Skeletal muscle satellite cell (primary cell): ENCODE data around the gene PSMC5. TPM values are rescaled to one million over a fixed set of nuclear protein-coding genes. Genes with fewer than 3 reads are reported as not detected.
A peak's percentile ranks its signal among the peaks of the same experiment; 100 is the strongest.
"Not testable (repeated sequence)": the region's sequence is repeated elsewhere in the genome, so short reads cannot be mapped to it uniquely, and the experiment has no call there.

Experiments used
- H3K27me3 ChIP-seq: 2 replicates; pipeline ENCODE4 v1.7.0; 2013; ENCODE audit warnings: low read length; ENCODE audit not compliant: control insufficient read depth, insufficient read depth
- H3K36me3 ChIP-seq: 2 replicates; pipeline ENCODE4 v1.7.0; 2013; ENCODE audit warnings: mild to moderate bottlenecking, control low read depth, low read length; ENCODE audit not compliant: insufficient read depth
- H3K4me1 ChIP-seq: 2 replicates; pipeline ENCODE4 v1.7.0; 2013; ENCODE audit warnings: low read length; ENCODE audit not compliant: control insufficient read depth, insufficient read depth
- H3K4me2 ChIP-seq: 2 replicates; pipeline ENCODE4 v1.7.0; 2013; ENCODE audit warnings: mild to moderate bottlenecking, low read length
- H3K4me3 ChIP-seq: 2 replicates; pipeline ENCODE4 v1.7.0; 2013; ENCODE audit warnings: low read length
- H3K9ac ChIP-seq: 2 replicates; pipeline ENCODE4 v1.7.0; 2013; ENCODE audit warnings: mild to moderate bottlenecking, low read depth, low read length, moderate library complexity
- H3K9me3 ChIP-seq: replicated peaks from 2 replicates; pipeline ENCODE4 v1.7.0; 2013; ENCODE audit warnings: mild to moderate bottlenecking, control low read depth, low read length
- total RNA-seq: library from RNA; depleted of rRNA; stranded (reverse); fragments of >200 nt; gene quantifications from 2 replicates; pipeline ENCODE4 v1.2.3, GENCODE V29; 2012; rRNA removed

Gene PSMC5
- 50.9 and 51.2 TPM in 2 replicates for total RNA-seq

DNA sequence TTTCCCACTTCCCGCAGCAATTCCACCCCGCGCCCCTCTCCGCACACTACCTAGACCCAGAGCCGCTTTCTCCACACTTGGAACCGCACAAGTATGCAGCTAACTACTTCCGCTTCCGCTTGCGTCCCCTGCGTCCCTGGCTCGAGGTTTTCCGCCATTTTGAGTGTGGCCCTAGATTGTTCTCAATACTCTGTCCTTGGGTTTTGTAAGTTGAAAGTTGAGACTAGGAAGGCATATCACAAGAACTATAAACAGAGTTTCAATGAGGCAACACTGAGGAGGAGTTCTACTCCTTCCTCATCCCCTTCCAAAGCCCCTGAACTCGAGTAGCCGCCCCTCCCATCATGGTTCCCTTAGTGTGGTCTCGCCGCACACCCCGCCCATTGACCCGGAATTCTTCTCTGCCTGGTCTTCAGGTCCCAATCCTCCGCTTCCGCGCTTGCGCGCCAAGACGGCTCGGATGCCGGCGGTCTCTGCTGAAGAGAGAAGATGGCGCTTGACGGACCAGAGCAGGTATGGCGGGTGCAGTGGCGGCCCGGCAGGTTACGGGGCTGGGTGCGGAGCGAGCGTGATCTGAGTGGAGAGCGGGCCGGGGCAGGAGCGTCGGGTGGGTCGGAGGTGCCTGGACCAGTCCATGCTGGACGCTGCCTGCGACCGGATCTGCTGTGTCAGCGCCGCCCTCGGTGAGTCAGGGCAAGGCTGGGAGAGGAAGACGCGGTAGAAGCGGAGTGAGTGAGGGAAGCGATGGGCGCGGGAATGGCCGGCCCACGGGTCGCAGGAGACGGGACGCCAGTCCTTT lies at the start of gene PSMC5, which contains the start of gene FTSJ3:
Gene PSMC5, plus strand, starts transcription at position 430 of the 799 bp plus-strand sequence. Its CDS starts 60 bp downstream, at position 490.
Gene FTSJ3, minus strand, starts transcription at position 662 of the 799 bp plus-strand sequence. CDS start 761 bp downstream, outside the sequence.
- H3K4me3 ChIP-seq = peak within 1 kb of the TSS; percentile 89
- H3K4me1 ChIP-seq = peaks cover 25% of the 10 kb centered on the region
- no peaks in the 10 kb centered on the region for H3K9me3 ChIP-seq
- H3K27me3 ChIP-seq = no peaks in the 10 kb centered on the region
- H3K9ac ChIP-seq = peak within 1 kb of the TSS; percentile 92
- peaks cover 70% of the 10 kb centered on the region for H3K36me3 ChIP-seq
- peak within 1 kb of the TSS; percentile 89 for H3K4me2 ChIP-seq

DNA sequence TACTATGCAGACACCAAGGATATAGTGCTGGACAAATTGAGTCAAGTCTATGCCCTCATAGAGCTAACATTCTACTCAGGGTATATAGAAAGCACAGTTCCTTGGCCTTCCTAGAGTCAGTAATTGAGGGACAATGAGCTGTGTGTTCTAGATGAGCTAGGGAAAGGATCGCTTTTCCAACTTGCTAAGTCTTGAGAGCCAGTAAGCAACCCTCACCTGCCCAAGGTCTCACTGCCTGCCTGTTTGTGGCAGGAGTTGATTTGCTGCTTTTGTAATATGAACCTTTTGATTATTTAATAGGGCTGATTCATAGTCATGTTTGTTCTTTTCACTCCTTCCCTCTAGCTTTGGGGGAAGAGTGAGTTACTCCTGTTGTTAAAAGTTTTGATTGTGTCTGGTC lies 46.7 kb upstream of the PSMC5 start:
- Histone ChIP-seq H3K9me3 (no peaks in the 10 kb centered on the region), H3K36me3 (peaks cover 26% of the 10 kb centered on the region)

DNA sequence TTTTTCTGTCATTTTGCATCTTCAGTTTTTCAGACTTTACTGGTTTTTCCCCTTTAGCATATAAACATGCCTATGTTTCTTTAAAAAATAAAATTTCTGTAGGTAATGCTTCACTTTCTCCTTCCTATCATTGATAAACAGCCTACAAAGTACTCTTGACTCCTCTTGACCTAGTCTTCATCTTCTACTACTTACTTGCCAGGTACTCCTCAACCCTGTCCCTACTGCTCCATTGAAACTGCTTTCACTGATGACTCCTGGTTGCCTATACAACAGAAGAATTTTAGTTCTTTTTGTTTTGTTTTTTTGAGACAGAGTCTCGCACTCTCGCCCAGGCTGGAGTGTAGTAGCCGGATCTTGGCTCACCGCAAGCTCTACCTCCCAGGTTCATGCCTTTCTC lies 46.3 kb upstream of the PSMC5 start:
- no peaks in the 10 kb centered on the region for H3K27me3 ChIP-seq
- no peak overlapping the region for H3K9ac ChIP-seq
- H3K4me2 ChIP-seq = peak overlapping the region; percentile 61
- H3K4me1 ChIP-seq = peaks cover 38% of the 10 kb centered on the region
- no peak overlapping the region for H3K4me3 ChIP-seq
- H3K36me3 ChIP-seq = peaks cover 26% of the 10 kb centered on the region
- H3K9me3 ChIP-seq = no peaks in the 10 kb centered on the region

More for the DNA sequence above, 46.7 kb upstream of the PSMC5 start:
- Histone ChIP-seq H3K4me1 (peaks cover 39% of the 10 kb centered on the region), H3K4me3 (no peak overlapping the region), H3K4me2 (peak overlapping the region; percentile 61), H3K9ac (no peak overlapping the region), H3K27me3 (no peaks in the 10 kb centered on the region)

DNA sequence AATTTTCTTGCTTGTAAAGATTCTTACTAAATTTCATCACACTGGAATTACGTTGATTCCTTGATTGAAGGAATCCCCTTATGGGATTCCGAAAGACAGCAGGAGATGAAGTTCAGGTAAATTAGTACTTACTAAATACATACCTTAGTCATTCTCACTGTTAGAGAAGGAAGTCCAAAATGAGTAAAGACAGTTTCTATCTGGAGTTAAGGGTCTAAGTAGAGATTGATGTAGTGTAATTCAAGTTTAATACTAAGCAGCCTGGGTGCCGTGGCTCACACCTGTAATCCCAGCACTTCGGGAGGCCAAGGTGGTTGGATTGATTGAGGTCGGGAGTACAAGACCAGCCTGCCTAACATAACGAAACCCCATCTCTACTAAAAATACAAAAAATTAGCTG lies 43.7 kb upstream of the PSMC5 start:
- peaks cover 30% of the 10 kb centered on the region for H3K36me3 ChIP-seq
- H3K9ac ChIP-seq = no peak overlapping the region
- no peak overlapping the region for H3K4me2 ChIP-seq
- no peaks in the 10 kb centered on the region for H3K9me3 ChIP-seq
- H3K27me3 ChIP-seq = no peaks in the 10 kb centered on the region
- peaks cover 38% of the 10 kb centered on the region for H3K4me1 ChIP-seq
- no peak overlapping the region for H3K4me3 ChIP-seq

DNA sequence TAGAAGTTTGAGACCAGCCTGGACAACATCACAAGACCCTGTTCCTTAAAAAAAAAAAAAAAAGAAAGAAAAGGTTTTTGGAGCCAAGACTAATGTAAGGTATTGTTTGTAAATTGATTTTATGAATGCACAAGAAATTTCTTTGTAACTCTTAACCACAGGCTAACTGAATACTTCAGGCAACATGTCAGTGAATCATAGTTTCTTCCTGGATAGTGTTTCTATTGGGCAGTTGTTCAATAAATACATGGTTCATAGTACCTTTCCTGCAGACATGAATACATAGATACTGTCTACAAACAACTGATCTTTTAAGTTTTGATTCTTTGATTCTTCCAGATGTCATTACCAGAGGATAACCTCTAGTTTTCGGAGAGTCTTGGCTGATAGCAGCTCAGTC lies 41.7 kb upstream of the PSMC5 start:
- Histone ChIP-seq H3K27me3 (no peaks in the 10 kb centered on the region), H3K4me1 (peaks cover 33% of the 10 kb centered on the region), H3K9me3 (no peaks in the 10 kb centered on the region), H3K4me2 (peak overlapping the region; percentile 20), H3K4me3 (no peak overlapping the region), H3K9ac (no peak overlapping the region), H3K36me3 (peaks cover 29% of the 10 kb centered on the region)

DNA sequence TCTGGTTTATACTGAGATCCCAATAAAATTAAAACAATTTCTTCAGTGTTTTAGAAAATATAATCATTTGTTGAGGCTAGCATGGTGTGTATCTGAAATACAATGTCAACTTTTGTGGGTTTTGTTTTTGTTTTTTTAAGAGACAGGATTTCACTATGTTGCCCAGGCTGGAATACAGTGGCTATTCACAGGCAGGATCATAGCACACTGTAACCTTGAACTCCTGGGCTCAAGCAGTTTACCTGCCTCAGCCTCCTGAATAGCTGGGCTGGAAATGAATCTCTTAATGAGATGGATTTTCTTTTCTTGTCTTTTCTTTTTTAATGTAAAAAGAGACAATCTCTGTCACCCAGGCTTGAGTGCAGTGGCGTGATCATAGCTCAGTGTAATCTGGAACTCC lies 41.1 kb upstream of the PSMC5 start:
- H3K9me3 ChIP-seq = no peaks in the 10 kb centered on the region
- peaks cover 29% of the 10 kb centered on the region for H3K36me3 ChIP-seq
- no peak overlapping the region for H3K9ac ChIP-seq
- no peak overlapping the region for H3K4me3 ChIP-seq
- peaks cover 28% of the 10 kb centered on the region for H3K4me1 ChIP-seq
- no peaks in the 10 kb centered on the region for H3K27me3 ChIP-seq
- no peak overlapping the region for H3K4me2 ChIP-seq

DNA sequence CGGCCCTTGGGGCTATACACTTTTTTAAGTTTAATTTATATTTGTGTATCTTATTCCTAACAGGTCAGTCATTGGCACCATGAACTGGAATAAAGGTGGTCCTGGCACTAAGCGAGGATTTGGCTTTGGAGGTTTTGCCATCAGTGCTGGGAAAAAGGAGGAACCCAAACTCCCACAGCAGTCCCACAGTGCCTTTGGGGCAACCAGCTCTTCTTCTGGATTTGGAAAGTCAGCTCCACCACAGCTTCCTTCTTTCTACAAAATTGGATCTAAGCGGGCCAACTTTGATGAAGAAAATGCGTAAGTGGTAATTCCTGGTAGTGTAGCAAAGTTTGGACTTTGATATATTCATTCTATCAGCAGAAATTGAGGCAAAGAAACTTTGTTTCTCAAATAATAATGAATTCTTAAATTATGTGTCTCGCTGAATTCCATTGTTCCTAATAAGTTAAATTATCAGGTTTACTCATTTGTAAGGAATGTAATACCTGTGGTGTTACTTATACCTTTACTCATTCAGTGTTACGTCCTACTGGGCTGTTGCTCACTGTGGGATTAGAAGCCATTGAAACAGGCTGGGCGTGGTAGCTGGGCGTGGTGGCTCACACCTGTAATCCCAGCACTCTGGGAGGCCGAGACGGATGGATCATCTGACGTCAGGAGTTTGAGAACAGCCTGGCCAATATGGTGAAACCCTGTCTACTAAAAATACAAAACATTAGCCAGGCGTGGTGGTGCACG lies 40.1 kb upstream of the PSMC5 start:
- Histone ChIP-seq H3K36me3 (peaks cover 37% of the 10 kb centered on the region), H3K4me1 (peaks cover 25% of the 10 kb centered on the region), H3K9ac (no peak overlapping the region)

DNA sequence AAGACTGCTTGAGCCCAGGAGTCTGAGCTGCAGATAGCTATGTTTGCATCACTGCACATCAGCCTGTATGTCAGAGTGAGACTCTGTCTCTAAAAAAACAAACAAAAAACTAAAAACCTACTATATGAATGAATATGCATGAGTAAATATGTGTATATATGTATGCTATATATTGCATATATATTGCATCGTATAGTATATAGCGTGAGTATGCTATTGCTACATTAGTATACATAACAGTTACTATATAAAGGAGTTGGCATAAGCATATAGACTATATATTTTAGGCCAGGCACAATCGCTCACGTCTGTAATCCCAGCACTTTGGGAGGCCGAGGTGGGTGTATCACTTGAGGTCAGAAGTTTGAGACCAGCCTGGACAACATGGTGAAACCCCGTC lies 37.2 kb upstream of the PSMC5 start:
- Histone ChIP-seq H3K4me3 (no peak overlapping the region), H3K27me3 (no peaks in the 10 kb centered on the region), H3K9ac (no peak overlapping the region), H3K4me1 (peaks cover 11% of the 10 kb centered on the region), H3K4me2 (no peak overlapping the region), H3K9me3 (no peaks in the 10 kb centered on the region), H3K36me3 (peaks cover 57% of the 10 kb centered on the region)

More for the DNA sequence above, 40.1 kb upstream of the PSMC5 start:
- no peak overlapping the region for H3K4me2 ChIP-seq
- no peak overlapping the region for H3K4me3 ChIP-seq
- no peaks in the 10 kb centered on the region for H3K27me3 ChIP-seq
- H3K9me3 ChIP-seq = no peaks in the 10 kb centered on the region

DNA sequence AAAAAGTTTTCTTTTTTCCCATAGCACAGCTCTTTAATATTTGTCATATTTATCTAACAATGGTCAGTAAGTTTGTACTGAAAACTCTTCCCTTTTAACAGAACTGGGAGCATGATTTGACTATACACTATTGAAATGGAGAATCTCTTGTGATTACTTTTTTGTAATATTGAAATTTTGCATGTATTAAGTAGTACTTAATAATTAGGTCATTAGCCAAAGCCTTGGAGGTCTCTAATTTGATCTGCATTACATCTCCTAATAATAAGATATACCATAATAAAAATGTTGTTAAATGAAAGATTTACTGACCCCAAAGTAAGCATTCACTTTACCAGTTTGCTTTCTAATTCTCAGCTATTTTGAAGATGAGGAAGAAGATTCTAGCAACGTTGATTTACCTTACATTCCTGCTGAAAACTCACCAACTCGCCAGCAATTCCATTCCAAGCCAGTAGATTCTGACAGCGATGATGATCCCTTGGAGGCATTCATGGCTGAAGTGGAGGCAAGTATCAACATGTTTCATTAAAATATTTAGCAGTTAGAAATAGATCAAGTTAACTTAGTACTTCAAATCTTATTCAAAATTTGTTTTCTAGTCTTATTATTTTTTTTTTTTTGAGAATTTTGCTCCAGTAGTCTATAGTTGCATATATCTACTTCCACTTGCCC lies 35.0 kb upstream of the PSMC5 start:
- H3K36me3 ChIP-seq = peaks cover 73% of the 10 kb centered on the region
- no peak overlapping the region for H3K4me2 ChIP-seq
- H3K9ac ChIP-seq = no peak overlapping the region
- H3K9me3 ChIP-seq = no peaks in the 10 kb centered on the region
- no peak overlapping the region for H3K4me3 ChIP-seq
- H3K4me1 ChIP-seq = no peaks in the 10 kb centered on the region
- no peaks in the 10 kb centered on the region for H3K27me3 ChIP-seq

DNA sequence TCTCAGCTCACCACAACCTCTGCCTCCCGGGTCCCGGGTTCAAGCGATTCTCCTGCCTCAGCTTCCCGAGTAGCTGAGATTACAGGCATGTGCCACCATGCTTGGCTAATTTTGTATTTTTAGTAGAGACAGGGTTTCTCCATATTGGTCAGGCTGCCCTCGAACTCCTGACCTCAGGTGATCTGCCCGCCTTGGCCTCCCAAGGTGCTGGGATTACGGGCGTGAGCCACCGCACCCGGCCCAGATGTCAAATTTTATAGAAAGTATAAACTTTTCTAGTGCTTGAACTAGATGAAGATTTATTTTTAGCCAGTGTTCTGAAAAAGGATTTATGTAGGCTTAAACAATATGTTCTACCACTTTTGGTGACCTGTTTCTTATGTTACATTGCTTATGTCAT lies 30.9 kb upstream of the PSMC5 start:
- H3K4me2 ChIP-seq, H3K4me1 ChIP-seq, H3K9me3 ChIP-seq, H3K9ac ChIP-seq, H3K27me3 ChIP-seq, H3K4me3 ChIP-seq: not testable (repeated sequence)
- H3K36me3 ChIP-seq = peaks cover 90% of the 10 kb centered on the region

DNA sequence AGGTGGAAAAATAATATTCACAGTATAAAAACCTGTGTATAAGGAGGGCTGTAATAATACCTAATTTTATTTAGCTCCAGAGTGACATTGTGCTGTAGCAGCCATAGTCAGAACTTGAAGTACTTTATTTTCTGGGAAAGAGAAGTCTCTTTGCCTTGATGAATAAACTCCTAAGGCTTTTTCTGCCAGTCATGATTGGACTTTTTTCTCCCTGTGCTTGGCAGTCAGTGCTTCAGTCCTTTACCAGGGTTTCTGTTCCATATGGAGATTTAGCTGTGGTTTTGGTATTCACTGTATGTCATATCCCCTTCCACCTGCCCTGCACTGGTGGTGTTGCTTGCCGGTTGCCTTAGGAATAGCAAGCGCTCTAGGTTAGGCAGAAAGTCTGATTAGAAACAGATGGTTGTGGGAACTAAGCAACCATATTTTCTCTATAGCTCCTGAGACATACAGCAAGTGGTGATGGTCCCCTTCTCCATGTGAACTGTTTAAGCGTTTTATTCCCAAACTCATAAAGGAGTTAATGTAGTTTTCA lies 28.6 kb upstream of the PSMC5 start:
- Histone ChIP-seq H3K36me3 (peaks cover 86% of the 10 kb centered on the region), H3K9ac (no peak overlapping the region), H3K4me2 (no peak overlapping the region), H3K4me3 (no peak overlapping the region), H3K27me3 (no peaks in the 10 kb centered on the region), H3K9me3 (no peaks in the 10 kb centered on the region), H3K4me1 (no peaks in the 10 kb centered on the region)
